A549 (cell line): ENCODE measurements around the gene ATAD2B.

Source experiments
- CTCF ChIP-seq: fragments of >200 bp; sonication (Bioruptor Twin); formaldehyde crosslinking; IDR thresholded peaks from 3 replicates; pipeline ENCODE4 v1.5.1; 2016
- GATA3 ChIP-seq: IDR thresholded peaks from 2 replicates; pipeline ENCODE4 v1.6.1; 2012; ENCODE audit warnings: borderline replicate concordance
- POLR2A ChIP-seq: IDR thresholded peaks from 2 replicates; pipeline ENCODE4 v1.6.1; 2012; ENCODE audit warnings: mild to moderate bottlenecking, low read length
- TP53 ChIP-seq: fragments of 250-450 bp; sonication (Bioruptor Pico); IDR thresholded peaks from 2 replicates; pipeline ENCODE4 v1.5.0; 2021; ENCODE audit warnings: mild to moderate bottlenecking, moderate library complexity
- USF2 ChIP-seq: fragments of 450-650 bp; IDR thresholded peaks from 2 replicates; pipeline ENCODE4 v1.6.1; 2014; ENCODE audit warnings: antibody characterized with exemption

DNA sequence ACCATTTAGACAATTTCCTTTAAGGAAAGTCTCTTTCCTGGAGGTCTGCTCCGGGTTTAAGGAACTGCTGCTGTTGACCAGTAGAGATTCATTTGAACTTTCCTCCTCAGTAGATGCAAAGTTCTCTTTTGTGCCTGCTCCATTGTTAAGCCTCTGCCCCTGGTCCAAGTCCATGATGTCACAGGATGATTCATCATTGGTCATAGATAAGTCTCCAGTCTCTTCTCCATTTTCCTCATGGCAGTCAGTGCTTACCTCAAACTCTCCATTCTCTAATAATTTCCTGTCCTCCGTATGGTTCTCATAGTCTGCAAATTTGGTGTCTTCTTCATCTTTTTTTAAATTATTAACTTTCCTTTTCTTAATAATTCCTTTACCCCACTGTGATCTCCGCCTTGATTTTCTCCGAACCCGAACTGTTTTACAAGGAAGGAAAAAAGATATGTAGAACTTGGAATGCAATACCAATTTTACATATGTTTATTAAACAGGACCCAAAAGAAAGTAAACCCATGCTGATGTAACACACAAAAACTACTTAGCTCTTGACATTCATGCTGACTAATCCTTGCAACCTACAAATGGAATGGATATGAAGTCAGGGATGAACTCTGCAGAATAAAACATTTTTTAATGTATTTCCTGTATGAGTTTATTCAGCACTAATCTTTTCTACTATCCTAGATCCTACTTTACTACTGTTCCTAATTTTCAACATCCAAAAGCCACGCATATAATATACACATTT, 169.1 kb downstream of the ATAD2B start:
- no peak for TF ChIP-seq TP53
- TF ChIP-seq USF2 = no peak
- no peak for TF ChIP-seq GATA3
- TF ChIP-seq CTCF = no peak
- TF ChIP-seq POLR2A = no peak
